ENCODE measurements around the gene MED15. TPM values are rescaled to one million over a fixed set of nuclear protein-coding genes. Genes with fewer than 3 reads are reported as not detected.

Gene MED15
- total and polyA plus RNA-seq, 4 donors, result 57.8 to 123 (median 69.1) TPM

GRCh38 chr22:20595461-20595860 is 88.1 kb downstream of the MED15 start:
- DNase-seq, result no peak
- no peak overlapping the region for H3K27ac ChIP-seq (ENCODE audit: low read depth in 1 of 2, low read length in 1 of 2)
- TF ChIP-seq, protein P1, sequence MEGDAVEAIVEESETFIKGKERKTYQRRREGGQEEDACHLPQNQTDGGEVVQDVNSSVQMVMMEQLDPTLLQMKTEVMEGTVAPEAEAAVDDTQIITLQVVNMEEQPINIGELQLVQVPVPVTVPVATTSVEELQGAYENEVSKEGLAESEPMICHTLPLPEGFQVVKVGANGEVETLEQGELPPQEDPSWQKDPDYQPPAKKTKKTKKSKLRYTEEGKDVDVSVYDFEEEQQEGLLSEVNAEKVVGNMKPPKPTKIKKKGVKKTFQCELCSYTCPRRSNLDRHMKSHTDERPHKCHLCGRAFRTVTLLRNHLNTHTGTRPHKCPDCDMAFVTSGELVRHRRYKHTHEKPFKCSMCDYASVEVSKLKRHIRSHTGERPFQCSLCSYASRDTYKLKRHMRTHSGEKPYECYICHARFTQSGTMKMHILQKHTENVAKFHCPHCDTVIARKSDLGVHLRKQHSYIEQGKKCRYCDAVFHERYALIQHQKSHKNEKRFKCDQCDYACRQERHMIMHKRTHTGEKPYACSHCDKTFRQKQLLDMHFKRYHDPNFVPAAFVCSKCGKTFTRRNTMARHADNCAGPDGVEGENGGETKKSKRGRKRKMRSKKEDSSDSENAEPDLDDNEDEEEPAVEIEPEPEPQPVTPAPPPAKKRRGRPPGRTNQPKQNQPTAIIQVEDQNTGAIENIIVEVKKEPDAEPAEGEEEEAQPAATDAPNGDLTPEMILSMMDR (IDR thresholded peaks at IDR 0.05; ENCODE audit: control extremely low read depth, extremely low read depth), result no peak
- WGBS, 2 donors, result 89 to 92% methylated on average over 3 of the region's 3 CpGs
- no peaks in the 10 kb centered on the region for H3K36me3 ChIP-seq (ENCODE audit: control insufficient read depth in 4 of 4, insufficient read depth in 4 of 4, low read length in 4 of 4)
- H3K27me3 ChIP-seq (ENCODE audit: control insufficient read depth in 3 of 3, insufficient read depth in 3 of 3, low read length in 2 of 3), result no peaks in the 10 kb centered on the region
- no peak overlapping the region for H3K9ac ChIP-seq (ENCODE audit: insufficient read depth in 1 of 2, low read length in 2 of 2)
- H3K4me3 ChIP-seq, result no peak overlapping the region
- no peaks in the 10 kb centered on the region for H3K9me3 ChIP-seq (ENCODE audit: control insufficient read depth in 4 of 4, insufficient read depth in 3 of 4, low read length in 3 of 4)
- H3K4me1 ChIP-seq (ENCODE audit: control insufficient read depth in 5 of 5, insufficient read depth in 5 of 5, low read length in 5 of 5), result peaks cover 0 to 2% (median 0%) of the 10 kb centered on the region in 5 donors
- no peak for ATAC-seq (ENCODE audit: insufficient read depth, low FRiP score)

- TF ChIP-seq, protein P1 (IDR thresholded peaks at IDR 0.05; ENCODE audit: control extremely low read depth, extremely low read depth), result no peak
- no peak for DNase-seq
- 57 to 76% methylated on average over 5 of the region's 5 CpGs for WGBS, 2 donors
These were observed 91.7 kb downstream of the MED15 start for GRCh38 chr22:20599117-20599516.

DNA sequence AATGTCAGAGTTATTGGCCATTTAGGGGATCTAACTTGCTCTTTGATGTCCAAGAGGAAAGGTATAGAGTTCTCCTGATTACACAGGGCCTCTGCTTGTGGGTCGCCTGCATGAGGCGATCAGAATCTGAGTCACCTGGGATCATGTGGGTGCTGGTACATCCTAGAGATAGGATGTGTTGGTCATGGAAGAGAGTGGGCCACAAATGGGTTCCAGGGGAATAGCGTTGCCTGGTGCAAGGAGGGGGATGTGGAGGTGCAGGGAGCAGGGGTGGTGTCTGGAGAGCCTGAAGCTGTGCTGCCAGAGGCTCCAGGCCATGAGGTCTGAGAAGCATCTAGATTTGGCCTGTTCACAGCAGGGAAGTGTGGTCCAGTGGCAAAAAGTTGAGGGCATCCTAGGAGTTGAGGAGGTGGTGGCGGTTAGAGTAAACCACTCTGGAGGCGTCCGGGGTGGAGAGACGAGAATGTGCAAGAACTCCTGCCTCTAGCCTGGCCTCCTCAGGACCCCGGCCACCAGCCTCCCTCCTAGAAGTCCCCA is 92.8 kb downstream of the MED15 start:
- DNase-seq (no peak), ATAC-seq (ENCODE audit: insufficient read depth, low FRiP score) (no peak)
- H3K4me1 ChIP-seq (ENCODE audit: control insufficient read depth in 5 of 5, insufficient read depth in 5 of 5, low read length in 5 of 5), result no peaks in the 10 kb centered on the region
- no peak overlapping the region for H3K9ac ChIP-seq (ENCODE audit: insufficient read depth in 1 of 2, low read length in 2 of 2)
- H3K9me3 ChIP-seq (ENCODE audit: control insufficient read depth in 4 of 4, insufficient read depth in 3 of 4, low read length in 3 of 4), result no peaks in the 10 kb centered on the region
- TF ChIP-seq, protein P1 (IDR thresholded peaks at IDR 0.05; ENCODE audit: control extremely low read depth, extremely low read depth), result no peak
- H3K27me3 ChIP-seq (ENCODE audit: control insufficient read depth in 3 of 3, insufficient read depth in 3 of 3, low read length in 2 of 3), result no peaks in the 10 kb centered on the region
- no peak overlapping the region for H3K4me3 ChIP-seq
- H3K36me3 ChIP-seq (ENCODE audit: control insufficient read depth in 4 of 4, insufficient read depth in 4 of 4, low read length in 4 of 4), result no peaks in the 10 kb centered on the region
- WGBS, 2 donors, result 86 to 88% methylated on average over 8 of the region's 8 CpGs
- H3K27ac ChIP-seq (ENCODE audit: low read depth in 1 of 2, low read length in 1 of 2), result no peak overlapping the region

More at GRCh38 chr22:20599117-20599516, 91.7 kb downstream of the MED15 start:
- Histone ChIP-seq H3K36me3 (ENCODE audit: control insufficient read depth in 4 of 4, insufficient read depth in 4 of 4, low read length in 4 of 4) (no peaks in the 10 kb centered on the region), H3K9me3 (ENCODE audit: control insufficient read depth in 4 of 4, insufficient read depth in 3 of 4, low read length in 3 of 4) (no peaks in the 10 kb centered on the region), H3K4me1 (ENCODE audit: control insufficient read depth in 5 of 5, insufficient read depth in 5 of 5, low read length in 5 of 5) (no peaks in the 10 kb centered on the region), H3K9ac (ENCODE audit: insufficient read depth in 1 of 2, low read length in 2 of 2) (no peak overlapping the region), H3K27me3 (ENCODE audit: control insufficient read depth in 3 of 3, insufficient read depth in 3 of 3, low read length in 2 of 3) (no peaks in the 10 kb centered on the region), H3K27ac (ENCODE audit: low read depth in 1 of 2, low read length in 1 of 2) (no peak overlapping the region), H3K4me3 (no peak overlapping the region)
- no peak for ATAC-seq (ENCODE audit: insufficient read depth, low FRiP score)

- 89 to 90% methylated on average over 7 of the region's 7 CpGs for WGBS, 2 donors
- no peak overlapping the region for H3K9ac ChIP-seq (ENCODE audit: insufficient read depth in 1 of 2, low read length in 2 of 2)
- H3K4me1 ChIP-seq (ENCODE audit: control insufficient read depth in 5 of 5, insufficient read depth in 5 of 5, low read length in 5 of 5), result no peaks in the 10 kb centered on the region
- no peak overlapping the region for H3K27ac ChIP-seq (ENCODE audit: low read depth in 1 of 2, low read length in 1 of 2)
- ATAC-seq (ENCODE audit: insufficient read depth, low FRiP score) (no peak), DNase-seq (no peak)
- no peak overlapping the region for H3K4me3 ChIP-seq
- TF ChIP-seq, protein P1 (IDR thresholded peaks at IDR 0.05; ENCODE audit: control extremely low read depth, extremely low read depth), result no peak
- H3K36me3 ChIP-seq (ENCODE audit: control insufficient read depth in 4 of 4, insufficient read depth in 4 of 4, low read length in 4 of 4), result no peaks in the 10 kb centered on the region
- H3K27me3 ChIP-seq (ENCODE audit: control insufficient read depth in 3 of 3, insufficient read depth in 3 of 3, low read length in 2 of 3), result no peaks in the 10 kb centered on the region
- no peaks in the 10 kb centered on the region for H3K9me3 ChIP-seq (ENCODE audit: control insufficient read depth in 4 of 4, insufficient read depth in 3 of 4, low read length in 3 of 4)
These were observed 93.9 kb downstream of the MED15 start for GRCh38 chr22:20601308-20601707.
